T-helper 2 cell treated with Interferon-gamma antibody and Interleukin-4, amounts not matched to agents 100 ng/mL and 5 ng/mL, for 36 hours (primary cell): Measurements from ENCODE around the gene ATP8A2. TPM values are rescaled to one million over a fixed set of nuclear protein-coding genes. Genes with fewer than 3 reads are reported as not detected.
"Not testable (repeated sequence)": the region's sequence is repeated elsewhere in the genome, so short reads cannot be mapped to it uniquely, and the experiment has no call there.

Source experiments
- intact Hi-C: fragments of 100-400 bp; cut with micrococcal nuclease; formaldehyde crosslinking; loops from one replicate; pipeline ENCODE4 v1.15.1; 2023
- total RNA-seq: library from RNA; stranded (reverse); gene quantifications from 2 replicates; pipeline ENCODE4 v1.2.3, GENCODE V29; 2022

Gene ATP8A2
- total RNA-seq, 1 donor from 2014 or later: 0.50 TPM

DNA sequence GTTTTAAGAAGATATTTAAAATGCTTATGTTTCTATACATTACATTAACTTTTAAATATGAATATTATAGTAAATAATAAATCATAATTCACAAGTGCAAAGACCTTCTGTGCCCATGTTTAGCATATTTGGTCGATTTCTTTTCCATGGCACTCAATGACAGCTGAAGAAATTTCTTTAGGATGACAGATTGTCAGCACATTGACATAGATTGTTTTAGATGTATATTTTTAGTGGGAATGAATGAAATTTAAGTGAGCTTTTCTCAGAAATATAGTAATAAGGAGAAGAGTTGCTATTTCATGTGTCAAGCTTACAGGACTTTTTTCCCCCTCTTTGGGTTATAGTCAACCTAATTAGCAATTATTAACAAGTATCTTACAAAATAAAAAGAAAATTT lies 423.5 kb downstream of the ATP8A2 start:
- intact Hi-C loops: no loop called here

DNA sequence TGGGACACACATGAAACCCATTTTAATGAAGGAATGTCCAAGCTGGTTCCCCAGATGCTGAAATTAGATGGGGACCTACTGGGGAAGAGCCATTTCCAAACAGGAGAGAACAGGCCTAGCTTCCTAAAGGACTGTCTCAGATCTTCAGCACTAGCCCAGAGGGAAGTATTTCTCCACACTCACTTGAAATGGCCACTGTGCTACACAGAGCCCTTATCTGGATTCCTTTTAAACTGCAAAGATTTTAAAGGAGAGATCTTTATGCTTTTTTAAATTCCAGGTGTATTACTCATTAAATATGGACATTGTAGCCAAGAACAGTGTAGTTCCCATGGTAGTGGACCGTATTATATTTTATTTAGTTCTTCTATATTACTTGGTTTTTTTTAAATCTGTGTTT lies 424.7 kb downstream of the ATP8A2 start:
- intact Hi-C loops: no loop called here

DNA sequence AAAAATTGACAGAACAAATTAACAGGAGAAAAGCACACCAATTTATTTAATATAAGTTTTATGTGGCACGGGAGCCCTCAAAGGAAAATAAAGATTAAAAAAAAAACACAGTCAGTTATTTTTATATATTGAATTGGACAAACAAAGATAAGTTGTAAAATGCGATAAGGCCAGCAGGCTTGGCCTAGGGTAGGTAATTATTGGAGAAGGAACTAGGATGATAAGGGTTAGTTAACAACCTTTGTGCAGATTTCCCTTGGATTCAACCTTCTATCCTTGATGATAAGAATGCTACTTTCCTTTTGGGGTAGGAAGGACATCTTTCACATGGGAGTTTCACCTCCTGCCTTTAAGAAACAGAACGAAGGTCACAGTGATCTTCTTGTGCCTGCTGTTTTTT lies 427.2 kb downstream of the ATP8A2 start:
- intact Hi-C loops: no loop called here

DNA sequence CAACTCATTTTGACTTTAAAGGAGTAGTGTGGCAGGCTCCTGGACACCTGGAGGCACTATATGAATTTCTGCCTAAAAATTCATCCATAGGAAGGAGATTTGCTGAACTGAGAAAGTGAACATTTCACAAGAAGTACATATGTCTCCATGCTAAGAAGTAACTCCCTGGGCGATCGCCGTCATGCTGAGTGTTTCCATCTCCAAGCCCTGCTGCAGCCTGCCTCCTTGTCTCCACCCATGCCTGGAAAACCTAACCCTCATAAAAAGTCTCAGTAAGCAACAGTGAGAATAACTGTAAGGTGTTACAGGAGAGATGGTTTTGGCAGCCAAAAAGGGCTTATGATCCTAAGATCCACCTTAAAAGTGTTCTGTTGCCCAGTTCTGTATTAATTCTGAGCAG lies 428.7 kb downstream of the ATP8A2 start:
- intact Hi-C loops: no loop called here

DNA sequence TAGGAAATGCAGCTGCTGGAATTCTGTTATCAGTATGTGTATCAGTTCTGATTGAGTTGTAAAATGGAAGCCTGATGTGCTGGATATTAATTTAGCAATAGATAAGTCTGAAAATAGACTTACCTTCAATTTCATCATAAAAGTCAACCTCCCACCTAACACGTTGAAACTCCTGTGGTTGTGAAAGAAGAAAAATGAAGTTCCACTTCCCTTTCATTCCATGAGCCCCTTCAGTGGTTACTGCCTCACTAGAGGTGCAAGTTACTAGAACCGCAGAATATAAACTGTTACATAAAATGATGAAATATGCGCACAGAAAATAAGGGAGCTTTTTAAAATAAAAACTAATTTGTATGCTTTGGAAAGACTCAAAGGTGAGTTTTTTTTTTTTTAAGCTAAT lies 430.8 kb downstream of the ATP8A2 start:
- intact Hi-C loops: no loop called here

DNA sequence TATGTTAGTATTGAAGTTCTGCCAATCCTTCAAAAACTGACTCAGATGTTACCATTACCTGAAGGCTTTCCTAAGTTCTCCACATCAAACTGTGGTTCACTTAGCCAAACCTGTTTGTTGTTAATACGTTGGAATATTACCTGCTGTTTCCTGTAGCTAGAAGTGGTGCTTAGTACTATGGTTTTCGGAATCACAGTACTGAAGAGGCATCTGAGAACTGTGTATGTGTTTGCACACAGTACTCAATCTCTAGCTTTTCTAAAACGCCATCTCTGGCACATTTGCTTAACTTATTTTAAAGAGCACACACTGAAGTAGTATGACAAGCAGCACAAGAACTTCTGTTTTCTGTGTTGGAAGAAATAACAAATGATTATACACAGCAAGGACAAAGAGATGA lies 431.9 kb downstream of the ATP8A2 start:
- intact Hi-C loops: no loop called here

DNA sequence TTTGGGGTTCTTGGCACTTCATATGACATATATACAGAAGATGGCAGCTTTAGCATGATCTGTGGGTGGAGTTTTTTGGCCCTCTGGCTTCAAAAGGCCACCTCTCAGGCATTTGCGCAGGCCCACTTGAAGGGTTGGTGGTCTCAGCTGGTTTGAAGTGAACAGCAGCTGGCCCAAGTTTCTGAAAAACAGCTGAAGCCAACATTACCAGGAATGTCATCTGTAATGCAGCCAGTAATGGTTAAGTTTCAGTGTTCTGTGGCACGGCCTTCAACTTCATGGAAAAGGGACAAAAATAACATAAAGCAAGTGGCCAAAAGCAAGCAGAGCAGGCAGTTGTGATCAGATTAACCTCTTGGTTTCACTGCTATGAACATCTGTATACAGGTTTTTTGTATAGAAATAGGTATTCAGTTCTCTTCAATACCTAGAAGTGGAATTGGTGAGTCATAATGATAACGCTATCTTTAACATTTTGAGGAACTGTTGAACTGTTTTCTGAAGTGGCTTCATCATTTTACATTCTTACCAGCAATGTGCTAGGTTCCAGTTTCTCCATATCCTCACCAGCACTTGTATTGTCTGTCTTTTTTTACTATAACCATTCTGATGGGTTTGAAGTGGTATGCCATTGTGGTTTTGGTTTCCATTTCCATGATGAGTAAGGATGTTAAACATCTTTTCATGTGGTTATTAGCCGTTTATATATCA lies 434.6 kb downstream of the ATP8A2 start:
- intact Hi-C loops: no loop called here

DNA sequence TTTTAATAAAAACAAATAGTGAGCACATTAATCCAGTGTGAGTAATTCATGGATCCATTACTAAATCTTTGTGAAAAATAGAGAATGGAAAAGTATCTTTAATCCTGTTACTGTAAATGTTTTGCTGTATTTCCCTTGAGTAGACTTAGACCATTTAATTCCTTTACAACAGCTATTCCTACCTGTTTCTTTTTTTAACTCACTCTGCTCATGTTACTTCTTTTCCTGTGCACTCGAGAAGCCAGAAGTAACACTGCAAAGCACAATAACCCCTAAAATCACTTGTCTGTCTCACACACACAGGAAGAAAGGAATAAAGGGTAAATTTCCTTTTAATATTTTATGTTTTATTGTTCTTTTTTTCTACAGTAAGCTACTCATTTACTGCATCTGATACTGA lies 435.8 kb downstream of the ATP8A2 start:
- intact Hi-C loops: no loop called here

DNA sequence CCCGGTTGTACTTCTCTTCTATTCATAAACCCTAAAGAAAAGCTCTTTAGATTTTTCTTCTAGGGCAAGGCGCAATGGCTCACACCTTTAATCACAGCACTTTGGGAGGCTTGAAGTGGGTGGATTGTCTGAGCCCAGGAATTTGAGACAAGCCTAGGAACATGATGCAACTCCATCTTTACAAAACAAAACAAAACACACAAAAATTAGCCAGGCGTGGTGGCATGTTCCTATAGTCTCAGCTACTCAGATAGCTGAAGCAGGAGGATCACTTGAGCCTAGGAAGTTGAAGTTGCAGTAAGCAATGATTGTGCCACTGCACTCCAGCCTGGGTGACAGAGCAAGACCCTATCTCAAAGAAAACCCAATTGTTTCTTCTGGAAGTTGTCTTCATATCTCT lies 439.7 kb downstream of the ATP8A2 start:
- intact Hi-C loops: no loop called here

DNA sequence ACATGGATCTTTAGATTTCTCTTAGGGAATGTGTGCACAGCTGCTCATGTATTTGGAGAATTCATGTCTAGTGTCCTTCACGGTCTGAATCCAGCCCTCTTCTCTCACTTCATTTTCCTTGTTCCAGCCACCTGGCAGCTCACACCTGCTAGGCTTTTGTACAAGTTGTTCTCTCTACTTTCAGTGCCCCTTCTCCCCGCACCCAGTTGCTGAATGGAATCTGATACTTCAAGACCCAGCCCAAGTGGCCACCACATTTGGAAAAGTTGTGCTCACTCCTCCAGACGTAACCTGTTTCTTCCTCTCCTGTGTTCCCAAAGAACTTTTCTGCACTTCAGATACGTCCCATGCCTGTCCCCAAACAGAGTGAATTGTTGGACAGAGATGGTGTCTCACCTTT lies 444.5 kb downstream of the ATP8A2 start:
- intact Hi-C loops: no loop called here

DNA sequence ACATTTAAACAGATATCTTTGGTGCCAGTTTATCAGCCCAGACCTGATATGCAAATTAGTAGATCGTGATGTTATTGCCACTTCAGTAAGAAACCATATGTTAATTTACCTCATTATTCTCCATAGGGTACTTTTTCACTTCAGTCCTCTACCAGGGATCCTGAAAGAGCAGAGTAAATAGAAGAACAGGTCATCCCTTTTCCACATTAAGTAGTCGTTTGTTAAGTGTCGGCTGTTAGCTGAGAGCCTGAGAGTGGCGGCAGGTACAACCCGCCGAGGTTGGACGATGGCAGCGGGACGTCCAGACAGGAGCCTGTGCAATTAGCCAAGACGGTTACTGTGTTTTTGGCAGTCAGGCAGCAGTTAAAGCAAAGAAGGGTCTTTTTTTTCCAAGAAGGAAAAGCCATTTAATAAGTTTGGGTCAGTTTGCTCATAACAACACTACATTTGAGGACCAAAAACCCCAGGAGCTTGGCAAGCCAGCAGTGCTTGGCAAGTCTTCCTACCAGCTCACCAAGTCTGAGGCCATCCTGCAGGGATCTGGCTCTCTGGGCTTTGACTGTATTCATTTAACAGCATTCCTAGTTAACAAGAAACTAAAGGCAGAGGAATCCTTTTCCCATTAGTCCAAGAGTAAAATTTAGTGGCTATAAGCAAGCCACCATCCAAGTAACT lies 448.2 kb downstream of the ATP8A2 start:
- intact Hi-C loops: no loop called here

DNA sequence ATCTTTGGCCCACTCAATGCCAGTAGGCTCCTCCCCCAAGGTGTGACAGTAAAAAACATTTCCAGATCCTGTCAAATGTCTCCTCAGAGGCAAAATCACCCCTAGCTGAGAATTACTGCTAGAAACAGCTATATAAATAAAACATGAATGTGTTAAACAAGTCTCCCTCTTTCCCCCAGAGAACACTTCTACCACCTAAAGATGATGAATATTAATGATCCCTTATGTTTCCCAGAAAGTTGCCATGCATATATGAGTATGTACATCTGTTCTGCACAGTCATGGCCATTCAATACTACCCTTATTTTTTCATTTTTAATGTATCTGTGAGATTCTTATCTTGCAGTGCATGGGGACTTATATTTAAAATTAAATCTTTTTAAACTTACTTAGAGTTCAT lies 450.0 kb downstream of the ATP8A2 start:
- intact Hi-C loops: no loop called here

DNA sequence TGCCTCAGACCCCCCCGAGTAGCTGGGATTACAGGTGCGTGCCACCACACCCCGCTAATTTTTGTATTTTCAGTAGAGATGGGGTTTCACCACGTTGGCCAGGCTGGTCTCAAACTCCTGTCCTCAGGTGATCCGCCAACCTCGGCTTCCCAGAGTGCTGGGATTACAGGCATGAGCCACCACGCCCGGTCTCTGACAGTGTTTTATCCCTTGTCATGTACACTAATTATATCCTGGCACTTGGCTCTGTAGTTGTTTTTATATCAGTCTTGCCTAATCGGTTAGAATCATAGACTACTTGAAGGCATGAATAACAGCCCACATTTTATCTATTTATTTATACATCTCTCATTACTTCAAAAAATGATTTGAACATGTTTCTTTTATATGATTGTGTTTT lies 455.4 kb downstream of the ATP8A2 start:
- intact Hi-C loops: not testable (repeated sequence)

DNA sequence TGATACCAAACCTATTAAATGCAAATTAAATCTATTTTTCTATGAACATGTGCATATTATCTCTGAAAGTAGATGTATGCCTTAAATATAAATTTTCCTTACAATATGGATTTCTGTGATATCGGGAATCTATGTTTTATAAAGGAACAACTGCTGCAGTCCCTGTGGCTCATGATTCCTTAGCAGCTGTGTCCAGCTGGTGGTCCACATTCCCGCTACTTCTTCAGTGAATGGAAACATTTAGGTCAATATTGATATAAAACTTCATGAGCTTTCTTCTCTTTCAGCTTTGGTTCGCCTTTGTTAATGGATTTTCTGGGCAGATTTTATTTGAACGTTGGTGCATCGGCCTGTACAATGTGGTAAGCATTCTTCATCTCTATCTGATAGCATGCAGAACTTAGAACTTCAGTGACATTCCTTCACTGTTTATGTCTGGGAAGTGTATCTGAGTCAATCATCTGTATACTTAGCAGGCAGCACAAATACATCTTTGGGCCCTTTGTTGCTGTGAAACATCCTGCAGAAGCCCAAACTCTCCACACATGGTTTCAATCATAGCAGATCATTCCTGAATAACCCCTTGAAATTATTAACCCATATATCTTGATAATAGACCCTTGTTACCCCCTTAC lies 456.2 kb downstream of the ATP8A2 start:
- intact Hi-C loops: loop anchor here (2.0 kb wide), 1 partner anchor 235 kb away; no protein-coding TSS in a partner anchor

DNA sequence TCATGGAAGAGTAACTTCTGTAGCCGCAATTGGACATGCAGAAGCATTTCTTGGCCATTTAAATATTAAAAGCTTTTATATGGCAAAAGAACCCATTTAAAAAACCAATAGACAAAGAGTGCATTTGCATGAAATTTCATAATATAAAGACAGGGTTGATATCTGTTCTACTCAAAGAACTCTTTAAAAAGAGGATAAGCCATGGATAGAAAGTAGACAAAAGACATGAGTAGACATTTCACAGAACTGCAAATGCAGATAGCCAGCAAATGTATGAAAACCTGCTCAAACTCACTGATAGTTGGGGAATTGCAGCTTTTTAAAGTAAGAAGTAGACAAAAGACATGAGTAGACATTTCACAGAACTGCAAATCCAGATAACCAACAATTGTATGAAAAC lies 462.0 kb downstream of the ATP8A2 start:
- intact Hi-C loops: no loop called here

DNA sequence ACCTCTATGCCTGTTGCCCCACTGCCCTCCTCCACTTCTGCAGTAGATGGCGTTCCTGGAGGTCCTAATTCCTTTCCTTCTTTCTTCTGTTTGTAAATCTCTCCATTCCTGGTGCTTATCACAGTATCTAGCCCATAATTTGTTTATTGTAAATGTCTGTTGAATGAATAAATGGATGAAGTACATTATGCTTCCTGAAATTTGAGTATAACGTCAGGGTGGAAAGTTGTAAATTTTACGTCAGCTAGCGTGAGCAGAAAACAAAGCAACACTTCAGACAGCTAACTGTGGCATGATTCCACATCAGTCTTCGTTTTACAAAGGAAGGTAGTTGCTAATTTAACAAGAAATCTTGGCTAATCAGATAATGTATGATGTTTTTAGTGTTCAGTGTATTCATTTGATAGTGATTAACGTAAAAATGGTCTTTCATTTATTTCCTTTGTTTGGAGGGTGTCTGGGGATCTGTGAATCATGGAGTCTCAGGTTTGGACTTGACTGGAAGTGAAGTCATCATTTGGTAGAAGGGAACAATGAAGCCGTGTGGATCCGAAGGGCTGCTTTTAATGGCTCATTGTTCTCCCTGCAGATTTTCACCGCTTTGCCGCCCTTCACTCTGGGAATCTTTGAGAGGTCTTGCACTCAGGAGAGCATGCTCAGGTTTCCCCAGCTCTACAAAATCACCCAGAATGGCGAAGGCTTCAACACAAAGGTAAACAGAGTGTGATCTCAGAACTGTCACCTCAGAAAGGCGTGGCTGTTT lies 465.0 kb downstream of the ATP8A2 start:
- intact Hi-C loops: no loop called here

DNA sequence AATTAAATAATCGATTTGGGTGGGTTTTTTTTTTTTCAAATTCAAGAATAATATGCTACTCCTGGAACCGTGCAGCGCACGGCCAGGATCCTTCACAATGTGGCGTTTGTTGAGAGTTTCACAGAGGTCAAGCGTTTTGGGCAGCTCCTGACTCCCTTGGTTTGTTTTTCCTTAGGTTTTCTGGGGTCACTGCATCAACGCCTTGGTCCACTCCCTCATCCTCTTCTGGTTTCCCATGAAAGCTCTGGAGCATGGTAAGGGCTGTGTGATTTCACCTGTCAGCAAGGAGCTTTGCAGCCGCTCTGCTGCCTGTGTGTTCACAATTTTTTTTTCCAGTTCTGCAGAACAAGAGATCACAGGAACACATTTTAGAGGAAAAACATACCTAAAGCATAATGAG lies 467.6 kb downstream of the ATP8A2 start:
- intact Hi-C loops: no loop called here

DNA sequence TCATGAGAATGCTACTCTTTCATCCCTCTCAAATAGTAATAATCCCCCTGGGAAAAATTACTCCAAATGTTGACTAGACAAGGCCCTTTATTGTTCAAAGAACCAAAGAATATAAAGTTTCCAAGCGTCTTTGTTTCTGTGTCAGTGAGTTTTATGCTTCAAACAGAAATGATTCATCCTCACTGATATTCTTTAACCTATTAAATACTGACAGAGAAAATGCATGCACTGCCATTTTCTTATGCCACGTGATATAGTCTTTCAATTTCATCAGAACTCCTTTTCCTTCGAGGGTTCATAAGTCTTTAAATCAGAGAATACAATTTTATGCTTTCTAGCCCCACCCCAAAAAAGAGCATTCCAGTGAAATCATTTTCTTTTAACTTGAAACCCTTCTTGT lies 468.5 kb downstream of the ATP8A2 start:
- intact Hi-C loops: no loop called here

DNA sequence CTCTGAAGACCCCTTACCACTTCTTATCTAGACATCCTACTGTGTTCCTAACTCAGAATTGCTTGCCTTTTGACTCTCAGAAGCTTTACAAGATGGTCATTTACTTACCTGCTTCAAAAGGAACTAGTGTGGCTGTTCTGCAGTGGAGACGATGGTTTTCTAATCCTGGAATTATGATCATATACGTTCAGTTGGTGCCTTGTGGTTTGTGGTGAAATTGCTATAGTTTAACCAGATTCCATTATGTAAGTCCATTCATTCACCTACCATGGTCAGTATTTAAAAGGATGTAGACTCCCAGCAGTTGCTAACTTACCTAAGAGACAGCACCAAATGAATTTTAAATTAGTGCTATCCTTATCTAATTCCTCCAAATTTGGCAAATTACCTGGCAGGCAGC lies 469.2 kb downstream of the ATP8A2 start:
- intact Hi-C loops: no loop called here

DNA sequence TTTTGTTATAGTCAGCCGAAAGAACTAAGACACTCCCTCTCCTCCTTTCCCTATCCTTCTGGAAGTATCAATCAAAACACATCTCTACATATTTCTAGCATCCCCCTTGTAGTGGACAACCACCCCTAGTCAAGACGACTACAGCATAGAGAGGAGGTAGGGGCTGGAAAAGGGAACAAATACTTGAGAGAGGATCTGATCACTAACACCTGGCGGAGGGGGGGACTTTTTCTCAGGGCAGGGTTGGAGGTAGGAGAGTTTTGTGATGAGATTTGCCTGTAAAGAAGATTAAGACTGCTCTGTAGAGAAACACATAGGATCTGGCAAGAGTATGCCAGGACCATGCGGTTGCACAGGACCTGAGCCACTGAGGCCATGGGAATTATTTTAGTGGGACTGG lies 471.9 kb downstream of the ATP8A2 start:
- intact Hi-C loops: no loop called here

DNA sequence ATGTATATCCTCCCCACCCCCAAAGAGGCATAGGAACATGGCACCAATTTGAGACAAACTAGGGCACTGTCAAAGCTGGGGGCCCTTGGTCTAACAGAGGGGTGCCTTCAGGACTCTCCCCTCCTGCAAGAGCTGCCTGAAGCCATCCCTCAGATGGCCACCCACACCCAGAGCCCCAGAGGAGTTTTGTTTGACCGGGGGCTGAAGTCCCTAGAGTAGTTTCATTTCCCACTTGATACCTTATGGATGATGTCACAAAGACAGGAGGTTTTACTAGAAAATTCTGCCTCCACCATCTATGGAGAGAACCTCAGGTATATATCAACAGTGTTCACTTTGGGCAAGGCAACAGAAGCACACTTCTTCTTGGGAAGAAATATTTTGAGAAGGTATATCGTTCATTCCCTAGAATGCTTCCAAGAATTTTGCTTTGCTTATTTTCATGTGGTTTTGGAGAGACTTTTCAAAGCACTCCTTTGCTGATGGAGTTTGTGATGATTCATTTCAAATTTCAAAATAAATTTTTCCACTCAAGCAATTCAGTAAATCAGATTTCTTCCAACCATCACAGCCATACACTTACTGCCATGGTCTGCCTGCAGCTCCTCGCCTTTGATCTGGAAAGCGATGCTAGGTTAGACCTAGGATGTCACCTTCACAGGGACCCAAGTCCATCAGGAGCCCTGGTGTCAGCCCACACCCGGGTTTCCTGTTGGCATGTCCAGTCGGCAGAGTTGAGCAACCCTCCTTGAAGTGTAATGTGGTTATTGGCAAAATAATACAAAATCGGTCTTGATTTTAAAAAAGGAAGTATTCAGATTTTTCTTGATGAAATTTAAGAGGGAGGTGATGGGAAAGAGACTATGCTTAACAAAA lies 473.0 kb downstream of the ATP8A2 start:
- intact Hi-C loops: loop anchor here (5.0 kb wide), 1 partner anchor 128 kb away; no protein-coding TSS in a partner anchor
